Measurements from ENCODE around the gene TNK1. TPM values are rescaled to one million over a fixed set of nuclear protein-coding genes. Genes with fewer than 3 reads are reported as not detected.
A peak's percentile ranks its signal among the peaks of the same experiment; 100 is the strongest.

TNK1 gene
- polyA plus RNA-seq, 3 donors: not detected

GRCh38 chr17:7426896-7427489, 46.1 kb downstream of the TNK1 start:
- no peak overlapping the region for H2AFZ ChIP-seq (ENCODE audit: insufficient read depth, low read depth, low read length, poor library complexity, severe bottlenecking)
- H3K27me3 Mint-ChIP-seq (ENCODE audit: low read depth in 3 of 3): peaks cover 0 to 4% (median 2%) of the 10 kb centered on the region in 3 donors
- no peak overlapping the region for H3K4me3 Mint-ChIP-seq

GRCh38 chr17:7427549-7427948, 46.7 kb downstream of the TNK1 start:
- Histone ChIP-seq H3K4me3 (replicated peaks in 1 of 3; ENCODE audit: low read depth in 2 of 3, low read length in 3 of 3) (no peak overlapping the region), H3K9me3 (replicated peaks in 1 of 2; ENCODE audit: control insufficient read depth in 1 of 2, insufficient read depth in 1 of 2, low read length in 2 of 2) (no peaks in the 10 kb centered on the region), H3K4me1 (ENCODE audit: control insufficient read depth in 1 of 2, insufficient read depth in 2 of 2, low read length in 2 of 2) (no peaks in the 10 kb centered on the region), H3K27ac (ENCODE audit: low read depth in 1 of 2, low read length in 2 of 2) (no peak overlapping the region), H3K27me3 (ENCODE audit: control insufficient read depth in 2 of 2, insufficient read depth in 2 of 2, low read length in 2 of 2) (no peaks in the 10 kb centered on the region), H2AFZ (ENCODE audit: insufficient read depth, low read depth, low read length, poor library complexity, severe bottlenecking) (no peak overlapping the region), H3K36me3 (replicated peaks in 1 of 2; ENCODE audit: control insufficient read depth in 1 of 2, insufficient read depth in 2 of 2, low read length in 2 of 2) (no peaks in the 10 kb centered on the region), H4K20me1 (ENCODE audit: insufficient read depth, low read length) (no peaks in the 10 kb centered on the region), H3K9ac (ENCODE audit: insufficient read depth, low read length, poor library complexity, severe bottlenecking) (no peak overlapping the region), H3K79me2 (ENCODE audit: insufficient read depth, low read length) (no peaks in the 10 kb centered on the region), H3K4me2 (replicated peaks; ENCODE audit: extremely low read depth, low read length, poor library complexity, severe bottlenecking) (no peak overlapping the region)
- Mint-ChIP-seq H3K36me3 (no peaks in the 10 kb centered on the region), H3K27me3 (ENCODE audit: low read depth in 3 of 3) (peaks cover 0 to 3% (median 2%) of the 10 kb centered on the region in 3 donors), H3K27ac (no peak overlapping the region), H3K9me3 (no peaks in the 10 kb centered on the region), H3K4me3 (no peak overlapping the region), H3K4me1 (no peaks in the 10 kb centered on the region)
- WGBS (ENCODE audit: insufficient coverage): 94% methylated on average over 5 of the region's 7 CpGs
- TF ChIP-seq, protein P1, sequence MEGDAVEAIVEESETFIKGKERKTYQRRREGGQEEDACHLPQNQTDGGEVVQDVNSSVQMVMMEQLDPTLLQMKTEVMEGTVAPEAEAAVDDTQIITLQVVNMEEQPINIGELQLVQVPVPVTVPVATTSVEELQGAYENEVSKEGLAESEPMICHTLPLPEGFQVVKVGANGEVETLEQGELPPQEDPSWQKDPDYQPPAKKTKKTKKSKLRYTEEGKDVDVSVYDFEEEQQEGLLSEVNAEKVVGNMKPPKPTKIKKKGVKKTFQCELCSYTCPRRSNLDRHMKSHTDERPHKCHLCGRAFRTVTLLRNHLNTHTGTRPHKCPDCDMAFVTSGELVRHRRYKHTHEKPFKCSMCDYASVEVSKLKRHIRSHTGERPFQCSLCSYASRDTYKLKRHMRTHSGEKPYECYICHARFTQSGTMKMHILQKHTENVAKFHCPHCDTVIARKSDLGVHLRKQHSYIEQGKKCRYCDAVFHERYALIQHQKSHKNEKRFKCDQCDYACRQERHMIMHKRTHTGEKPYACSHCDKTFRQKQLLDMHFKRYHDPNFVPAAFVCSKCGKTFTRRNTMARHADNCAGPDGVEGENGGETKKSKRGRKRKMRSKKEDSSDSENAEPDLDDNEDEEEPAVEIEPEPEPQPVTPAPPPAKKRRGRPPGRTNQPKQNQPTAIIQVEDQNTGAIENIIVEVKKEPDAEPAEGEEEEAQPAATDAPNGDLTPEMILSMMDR (IDR thresholded peaks at IDR 0.05): no peak
- intact Hi-C loops (cut with micrococcal nuclease): no loop called here
- DNase-seq: no peak

More at GRCh38 chr17:7426896-7427489, 46.1 kb downstream of the TNK1 start:
- H3K36me3 ChIP-seq (replicated peaks in 1 of 2; ENCODE audit: control insufficient read depth in 1 of 2, insufficient read depth in 2 of 2, low read length in 2 of 2): no peaks in the 10 kb centered on the region
- H3K4me2 ChIP-seq (replicated peaks; ENCODE audit: extremely low read depth, low read length, poor library complexity, severe bottlenecking): no peak overlapping the region
- Mint-ChIP-seq H3K9me3 (no peaks in the 10 kb centered on the region), H3K4me1 (no peaks in the 10 kb centered on the region), H3K27ac (peak overlapping the region in 1 of 7 donors; percentile 71), H3K36me3 (no peaks in the 10 kb centered on the region)
- TF ChIP-seq, protein P1 (IDR thresholded peaks at IDR 0.05): no peak
- no peaks in the 10 kb centered on the region for H3K79me2 ChIP-seq (ENCODE audit: insufficient read depth, low read length)
- no peaks in the 10 kb centered on the region for H3K4me1 ChIP-seq (ENCODE audit: control insufficient read depth in 1 of 2, insufficient read depth in 2 of 2, low read length in 2 of 2)
- H3K9ac ChIP-seq (ENCODE audit: insufficient read depth, low read length, poor library complexity, severe bottlenecking): no peak overlapping the region
- 95% methylated on average over 21 of the region's 29 CpGs for WGBS (ENCODE audit: insufficient coverage)
- H3K9me3 ChIP-seq (replicated peaks in 1 of 2; ENCODE audit: control insufficient read depth in 1 of 2, insufficient read depth in 1 of 2, low read length in 2 of 2): no peaks in the 10 kb centered on the region
- DNase-seq: no peak
- H3K4me3 ChIP-seq (replicated peaks in 1 of 3; ENCODE audit: low read depth in 2 of 3, low read length in 3 of 3): no peak overlapping the region
- H3K27ac ChIP-seq (ENCODE audit: low read depth in 1 of 2, low read length in 2 of 2): no peak overlapping the region
- intact Hi-C loops (cut with micrococcal nuclease): no loop called here
- no peaks in the 10 kb centered on the region for H3K27me3 ChIP-seq (ENCODE audit: control insufficient read depth in 2 of 2, insufficient read depth in 2 of 2, low read length in 2 of 2)
- H4K20me1 ChIP-seq (ENCODE audit: insufficient read depth, low read length): no peaks in the 10 kb centered on the region
